ENCODE measurements around the gene PPP6R3.
A peak's percentile ranks its signal among the peaks of the same experiment; 100 is the strongest.

Gene PPP6R3

DNA sequence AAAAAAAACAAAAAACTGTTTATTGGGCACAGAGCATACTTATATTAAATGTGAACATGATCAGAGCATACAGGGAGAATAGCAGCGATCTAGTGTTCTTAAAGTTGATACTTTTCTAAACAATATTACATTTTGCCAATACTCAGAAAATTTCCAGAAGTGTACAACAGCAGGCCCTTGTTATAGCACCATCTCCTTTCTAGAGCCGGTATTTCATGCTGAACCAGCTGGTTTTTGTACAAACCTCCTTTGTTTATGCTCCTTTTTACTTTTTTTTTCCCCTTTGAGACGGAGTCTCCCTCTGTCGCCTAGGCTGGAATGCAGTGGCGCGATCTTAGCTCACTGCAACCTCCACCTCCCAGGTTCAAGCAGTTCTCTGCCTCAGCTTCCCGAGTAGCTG, 90.7 kb downstream of the PPP6R3 start:
- peaks cover 47% of the 10 kb centered on the region for H3K4me1 Mint-ChIP-seq
- no peaks in the 10 kb centered on the region for H3K9me3 Mint-ChIP-seq
- no peaks in the 10 kb centered on the region for H3K27me3 Mint-ChIP-seq
- no peak overlapping the region for H3K27ac Mint-ChIP-seq
- no peak for ATAC-seq
- H3K36me3 Mint-ChIP-seq, result peaks cover 76% of the 10 kb centered on the region
- H3K4me3 Mint-ChIP-seq, result no peak overlapping the region

DNA sequence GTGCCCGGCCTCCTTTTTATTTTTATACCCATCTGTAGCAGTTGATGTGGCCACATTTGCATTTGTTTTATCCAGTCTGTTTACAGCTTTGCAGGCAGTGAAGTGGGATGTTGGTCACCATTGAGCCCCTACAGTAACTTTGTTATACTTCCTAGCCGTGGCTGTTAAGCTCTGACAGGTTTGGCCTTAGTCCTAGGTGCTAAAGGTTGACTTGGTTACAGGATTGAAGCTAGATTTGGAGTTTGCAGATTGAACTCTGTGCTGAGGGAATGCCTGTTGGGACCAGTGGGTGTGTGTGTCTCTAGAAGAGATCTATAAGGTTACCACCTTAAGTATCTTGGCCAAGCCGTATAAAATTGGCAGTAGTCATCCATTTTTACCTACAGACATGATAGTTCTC, 91.2 kb downstream of the PPP6R3 start:
- no peak for ATAC-seq
- H3K9me3 Mint-ChIP-seq, result no peaks in the 10 kb centered on the region
- H3K4me1 Mint-ChIP-seq, result peaks cover 47% of the 10 kb centered on the region
- no peaks in the 10 kb centered on the region for H3K27me3 Mint-ChIP-seq
- peaks cover 71% of the 10 kb centered on the region for H3K36me3 Mint-ChIP-seq
- peak overlapping the region; percentile 40 for H3K27ac Mint-ChIP-seq
- no peak overlapping the region for H3K4me3 Mint-ChIP-seq

- Mint-ChIP-seq H3K27me3 (no peaks in the 10 kb centered on the region), H3K4me3 (no peak overlapping the region), H3K27ac (peak overlapping the region; percentile 40), H3K36me3 (peaks cover 66% of the 10 kb centered on the region), H3K9me3 (no peaks in the 10 kb centered on the region), H3K4me1 (peaks cover 45% of the 10 kb centered on the region)
- no peak for ATAC-seq
These were observed 92.0 kb downstream of the PPP6R3 start for GRCh38 chr11:68552542-68552941.

DNA sequence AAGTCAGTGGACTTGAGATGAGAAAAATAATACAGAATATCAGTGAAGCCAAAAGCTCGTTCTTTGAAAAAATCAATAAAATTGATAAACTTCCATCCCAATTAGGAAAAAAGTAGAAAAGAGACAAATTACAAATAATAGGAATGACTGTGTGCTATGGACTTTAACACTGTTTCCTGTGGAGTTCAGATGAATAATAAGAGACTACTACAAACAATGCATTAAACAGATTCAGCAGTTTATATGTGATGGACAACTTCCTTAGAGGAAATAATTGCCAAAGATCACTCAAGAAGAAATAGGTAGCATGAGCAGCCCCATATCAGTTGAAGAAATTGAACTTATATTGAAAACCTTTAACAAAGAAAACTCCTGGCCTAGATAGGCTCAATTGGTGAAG, 99.7 kb downstream of the PPP6R3 start:
- Mint-ChIP-seq H3K27ac (no peak overlapping the region), H3K4me1 (peaks cover 8% of the 10 kb centered on the region), H3K36me3 (peaks cover 51% of the 10 kb centered on the region), H3K9me3 (no peaks in the 10 kb centered on the region), H3K27me3 (no peaks in the 10 kb centered on the region), H3K4me3 (no peak overlapping the region)
- ATAC-seq, result no peak

DNA sequence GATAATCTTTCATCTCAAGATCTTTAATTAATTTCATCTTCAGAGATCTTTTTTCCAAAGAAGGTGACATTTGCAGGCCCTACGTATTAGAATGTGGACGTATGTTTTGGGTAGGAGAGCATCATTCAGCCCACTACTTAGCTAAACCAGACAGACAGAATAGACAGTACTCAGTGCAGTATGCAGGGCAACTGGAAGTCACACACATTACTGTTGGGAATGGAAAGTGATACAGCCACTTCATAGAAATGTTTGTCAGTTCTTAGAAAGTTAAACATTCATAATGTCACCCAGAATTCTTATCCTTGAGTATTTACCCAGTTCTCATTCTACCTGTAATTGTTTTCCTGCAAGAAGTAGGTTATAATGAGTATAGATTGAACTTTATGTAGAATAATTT, 102.9 kb downstream of the PPP6R3 start:
- no peaks in the 10 kb centered on the region for H3K9me3 Mint-ChIP-seq
- no peak for ATAC-seq
- no peak overlapping the region for H3K4me3 Mint-ChIP-seq
- peaks cover 71% of the 10 kb centered on the region for H3K36me3 Mint-ChIP-seq
- H3K27ac Mint-ChIP-seq, result no peak overlapping the region
- peaks cover 16% of the 10 kb centered on the region for H3K4me1 Mint-ChIP-seq
- H3K27me3 Mint-ChIP-seq, result no peaks in the 10 kb centered on the region

- peaks cover 16% of the 10 kb centered on the region for H3K4me1 Mint-ChIP-seq
- no peak for ATAC-seq
- H3K4me3 Mint-ChIP-seq, result no peak overlapping the region
These were observed 103.7 kb downstream of the PPP6R3 start for GRCh38 chr11:68564261-68564660.

GRCh38 chr11:68565768-68566167, 105.2 kb downstream of the PPP6R3 start:
- ATAC-seq, result no peak
- Mint-ChIP-seq H3K27me3 (no peaks in the 10 kb centered on the region), H3K4me1 (peaks cover 9% of the 10 kb centered on the region), H3K4me3 (no peak overlapping the region), H3K9me3 (no peaks in the 10 kb centered on the region), H3K36me3 (peaks cover 60% of the 10 kb centered on the region), H3K27ac (peak overlapping the region; percentile 40)

More at GRCh38 chr11:68564261-68564660, 103.7 kb downstream of the PPP6R3 start:
- Mint-ChIP-seq H3K9me3 (no peaks in the 10 kb centered on the region), H3K27me3 (no peaks in the 10 kb centered on the region), H3K27ac (peak overlapping the region; percentile 30), H3K36me3 (peaks cover 66% of the 10 kb centered on the region)

GRCh38 chr11:68567553-68567952, 107.0 kb downstream of the PPP6R3 start:
- Mint-ChIP-seq H3K4me3 (no peak overlapping the region), H3K9me3 (no peaks in the 10 kb centered on the region), H3K27me3 (no peaks in the 10 kb centered on the region), H3K36me3 (peaks cover 74% of the 10 kb centered on the region), H3K4me1 (peaks cover 9% of the 10 kb centered on the region), H3K27ac (no peak overlapping the region)
- ATAC-seq, result no peak

DNA sequence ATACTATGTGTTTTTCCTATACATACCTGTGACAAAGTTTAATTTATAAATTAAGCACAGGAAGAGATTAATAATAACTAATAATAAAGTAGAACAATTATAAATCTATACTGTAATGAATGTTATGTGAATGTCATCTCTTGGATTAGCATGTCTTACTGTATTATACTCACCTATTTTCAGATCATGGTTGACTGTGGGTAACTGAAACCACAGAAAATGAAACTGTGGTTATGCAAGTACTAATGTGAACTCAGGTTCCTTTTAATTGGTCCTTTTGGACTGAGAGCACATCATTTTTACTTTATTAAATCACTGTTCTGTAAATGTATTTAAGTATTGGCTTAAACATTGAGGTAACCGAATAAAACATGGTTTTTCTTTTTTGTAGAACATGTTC, 108.8 kb downstream of the PPP6R3 start:
- H3K4me1 Mint-ChIP-seq, result peaks cover 9% of the 10 kb centered on the region
- H3K9me3 Mint-ChIP-seq, result no peaks in the 10 kb centered on the region
- no peak overlapping the region for H3K4me3 Mint-ChIP-seq
- peaks cover 72% of the 10 kb centered on the region for H3K36me3 Mint-ChIP-seq
- no peak for ATAC-seq
- H3K27me3 Mint-ChIP-seq, result no peaks in the 10 kb centered on the region
- no peak overlapping the region for H3K27ac Mint-ChIP-seq

DNA sequence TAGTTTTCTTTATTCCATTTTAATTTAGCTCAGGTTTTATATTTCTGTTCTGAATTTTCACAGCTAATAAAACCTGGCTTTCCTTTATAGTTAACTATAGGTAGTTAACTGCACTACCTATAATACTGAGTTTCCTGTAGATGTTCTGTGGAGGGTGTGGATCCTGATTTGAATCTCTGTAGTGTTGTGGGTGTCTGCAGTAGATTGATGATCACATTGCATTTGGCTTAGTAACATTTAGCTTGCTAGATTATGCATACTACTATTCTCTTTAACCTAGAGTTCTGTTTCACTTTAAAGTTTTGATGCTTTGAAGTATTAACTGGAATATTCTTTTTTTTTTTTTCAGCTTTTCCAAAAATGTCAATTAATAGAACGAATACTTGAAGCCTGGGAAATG, 110.1 kb downstream of the PPP6R3 start:
- no peak overlapping the region for H3K4me3 Mint-ChIP-seq
- ATAC-seq, result no peak
- no peaks in the 10 kb centered on the region for H3K9me3 Mint-ChIP-seq
- no peaks in the 10 kb centered on the region for H3K27me3 Mint-ChIP-seq
- peaks cover 9% of the 10 kb centered on the region for H3K4me1 Mint-ChIP-seq
- H3K27ac Mint-ChIP-seq, result no peak overlapping the region
- H3K36me3 Mint-ChIP-seq, result peaks cover 63% of the 10 kb centered on the region

DNA sequence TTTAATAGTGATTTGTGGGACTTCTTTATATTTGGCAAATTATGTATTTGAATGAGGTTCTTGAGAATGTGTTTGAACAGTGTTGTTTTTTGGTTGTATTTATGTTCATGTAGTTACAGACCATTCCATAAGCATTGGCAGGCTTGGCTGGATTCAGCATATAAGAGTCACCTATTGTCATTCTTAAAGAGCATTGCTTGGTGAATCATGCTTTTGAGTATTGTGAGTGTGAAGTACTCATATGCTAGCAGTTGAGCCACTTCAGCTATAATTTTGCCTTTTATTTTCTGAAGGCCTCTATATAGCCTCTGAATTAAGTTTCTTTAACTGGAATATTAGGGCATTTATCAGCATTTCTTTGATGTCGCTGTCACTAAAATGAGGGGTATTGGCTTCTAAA, 113.8 kb downstream of the PPP6R3 start:
- no peak for ATAC-seq
- Mint-ChIP-seq H3K36me3 (peaks cover 59% of the 10 kb centered on the region), H3K9me3 (no peaks in the 10 kb centered on the region), H3K27me3 (no peaks in the 10 kb centered on the region), H3K27ac (no peak overlapping the region), H3K4me1 (no peaks in the 10 kb centered on the region), H3K4me3 (no peak overlapping the region)

DNA sequence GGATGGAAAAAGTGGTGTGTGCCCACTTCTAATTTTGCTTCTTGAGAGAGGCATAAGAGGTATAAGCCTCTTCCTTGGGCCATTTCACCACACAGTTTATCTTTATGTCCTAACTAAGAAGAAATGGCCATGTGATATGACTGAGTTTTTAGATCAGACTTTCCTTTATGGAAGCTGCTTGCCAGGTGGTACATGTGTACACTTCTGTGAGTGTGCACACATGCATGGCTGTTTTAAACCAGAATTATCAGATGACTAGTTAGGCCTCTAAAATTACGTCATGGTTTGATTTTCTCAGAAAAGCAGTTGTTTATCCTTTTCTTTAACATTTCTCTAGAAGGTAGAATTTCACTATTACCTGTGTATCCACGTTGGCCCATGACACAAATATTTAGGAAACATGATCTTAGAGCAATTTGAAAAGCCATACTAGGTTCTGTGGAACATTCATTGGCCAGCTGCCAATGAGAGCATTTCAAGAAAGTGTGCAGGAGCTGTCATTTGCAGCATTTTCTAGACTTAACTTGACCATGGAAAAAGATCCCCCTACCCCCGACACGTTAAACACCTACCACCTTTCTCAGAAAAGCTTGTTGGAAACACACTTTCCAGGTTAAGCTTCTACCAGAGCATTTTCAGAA, 114.6 kb downstream of the PPP6R3 start:
- no peaks in the 10 kb centered on the region for H3K4me1 Mint-ChIP-seq
- H3K36me3 Mint-ChIP-seq, result peaks cover 65% of the 10 kb centered on the region
- no peak overlapping the region for H3K4me3 Mint-ChIP-seq
- H3K9me3 Mint-ChIP-seq, result no peaks in the 10 kb centered on the region
- no peak overlapping the region for H3K27ac Mint-ChIP-seq
- H3K27me3 Mint-ChIP-seq, result no peaks in the 10 kb centered on the region
- ATAC-seq, result no peak

DNA sequence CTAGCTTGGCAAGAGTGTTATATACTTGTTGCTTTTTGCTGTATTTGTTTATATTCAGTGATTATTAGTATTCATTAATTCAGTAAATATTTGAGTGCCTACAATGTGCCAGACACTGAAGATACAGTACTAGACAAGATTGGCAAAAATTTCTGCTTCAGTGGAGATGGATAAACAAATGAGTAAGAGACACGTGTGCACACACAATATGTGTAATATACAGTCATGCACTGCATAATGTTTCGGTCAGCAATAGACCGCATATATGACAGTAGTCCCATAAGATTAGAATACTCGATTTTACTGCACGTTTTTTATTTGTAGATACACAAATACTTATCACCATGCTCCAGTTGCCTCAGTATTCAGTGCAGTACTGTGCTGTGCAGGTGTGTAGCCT, 118.9 kb downstream of the PPP6R3 start:
- Mint-ChIP-seq H3K36me3 (peaks cover 59% of the 10 kb centered on the region), H3K4me1 (peaks cover 24% of the 10 kb centered on the region), H3K4me3 (no peak overlapping the region), H3K27ac (no peak overlapping the region), H3K9me3 (no peaks in the 10 kb centered on the region), H3K27me3 (no peaks in the 10 kb centered on the region)
- no peak for ATAC-seq

- Mint-ChIP-seq H3K36me3 (peaks cover 48% of the 10 kb centered on the region), H3K4me3 (no peak overlapping the region), H3K27me3 (no peaks in the 10 kb centered on the region), H3K4me1 (peaks cover 24% of the 10 kb centered on the region), H3K9me3 (no peaks in the 10 kb centered on the region), H3K27ac (peak overlapping the region; percentile 0)
- ATAC-seq, result no peak
These were observed 120.9 kb downstream of the PPP6R3 start for GRCh38 chr11:68581439-68581838.

- no peak overlapping the region for H3K4me3 Mint-ChIP-seq
- H3K27me3 Mint-ChIP-seq, result no peaks in the 10 kb centered on the region
- ATAC-seq, result no peak
- H3K9me3 Mint-ChIP-seq, result no peaks in the 10 kb centered on the region
- peak overlapping the region; percentile 0 for H3K27ac Mint-ChIP-seq
- peaks cover 44% of the 10 kb centered on the region for H3K36me3 Mint-ChIP-seq
- peaks cover 24% of the 10 kb centered on the region for H3K4me1 Mint-ChIP-seq
These were observed 121.3 kb downstream of the PPP6R3 start for GRCh38 chr11:68581901-68582300.

- Mint-ChIP-seq H3K4me3 (no peak overlapping the region), H3K4me1 (peaks cover 24% of the 10 kb centered on the region), H3K27me3 (no peaks in the 10 kb centered on the region), H3K27ac (peak overlapping the region; percentile 0), H3K36me3 (peaks cover 49% of the 10 kb centered on the region), H3K9me3 (no peaks in the 10 kb centered on the region)
- ATAC-seq, result no peak
These were observed 122.0 kb downstream of the PPP6R3 start for GRCh38 chr11:68582416-68583040.
